Endothelial cell of umbilical vein (primary cell): ENCODE data around the gene NT5C3A. TPM values are rescaled to one million over a fixed set of nuclear protein-coding genes. Genes with fewer than 3 reads are reported as not detected.

ENCODE experiments used
- BruUV-seq: library from RNA; stranded (reverse); fragments of 400-500 nt; replicated peaks from 2 replicates; lab custom pipeline; 2021; lab: Mats Ljungman, UMichigan
- CTCF ChIA-PET: fragments of 300-600, 350-600 bp; sonication (Branson Sonifier 250); formaldehyde crosslinking; loops from one replicate; lab custom pipeline; 2021; ENCODE audit warnings: antibody characterized with exemption, inconsistent platforms; lab: Charles Lee
- POLR2A ChIA-PET: fragments of 300-600, 350-600 bp; sonication (Branson Sonifier 250); formaldehyde crosslinking; loops from one replicate; lab custom pipeline; 2021; ENCODE audit warnings: antibody characterized with exemption, inconsistent platforms; lab: Charles Lee
- DNase-seq: peaks from one replicate; pipeline ENCODE4 v3.0.0-alpha.2; 2011; ENCODE audit warnings: low read depth, low spot score
- FAIRE-seq: peaks from 2 replicates; lab custom pipeline; 2011; peaks lifted over from hg19 to GRCh38; lab: Jason Lieb, UNC
- H2AFZ ChIP-seq: 2 replicates; pipeline ENCODE4 v1.6.0; 2012; ENCODE audit warnings: low read depth, low read length, control low read depth, inconsistent platforms
- H3K27ac ChIP-seq: 2 replicates; pipeline ENCODE4 v1.5.1; 2011; ENCODE audit warnings: low read depth, mild to moderate bottlenecking, control low read depth, low read length, moderate library complexity; ENCODE audit not compliant: insufficient read depth
- H3K27me3 ChIP-seq, 2 experiments: 2 replicates each; pipeline versions ENCODE4 v1.6.0 to v1.6.1; 2011; ENCODE audit warnings: low read length in 2 of 2, mixed read lengths in 1 of 2; ENCODE audit not compliant: control insufficient read depth in 2 of 2, insufficient read depth in 2 of 2
- H3K36me3 ChIP-seq, 2 experiments: 2 replicates in 1 of 2; 3 replicates in 1 of 2; pipeline ENCODE4 v1.5.1; 2011; ENCODE audit warnings: low read length in 2 of 2, mild to moderate bottlenecking in 1 of 2, moderate library complexity in 1 of 2; ENCODE audit not compliant: control insufficient read depth in 2 of 2, insufficient read depth in 2 of 2; ENCODE audit errors: extremely low read depth in 1 of 2
- H3K4me1 ChIP-seq: 3 replicates; pipeline ENCODE4 v1.5.1; 2011; ENCODE audit warnings: mild to moderate bottlenecking, low read length; ENCODE audit not compliant: control insufficient read depth, insufficient read depth; ENCODE audit errors: extremely low read depth
- H3K4me2 ChIP-seq: 2 replicates; pipeline ENCODE4 v1.6.1; 2011; ENCODE audit warnings: low read length, control low read depth, mixed read lengths; ENCODE audit not compliant: insufficient read depth
- H3K4me3 ChIP-seq, 3 experiments: fragments of 200-600 bp in 1 of 3; sonication (generic), shearing (Covaris generic) in 1 of 3; replicated peaks in 1 of 3; 2 replicates each; pipeline ENCODE4 v1.5.1; 2011 to 2016; ENCODE audit warnings: control low read depth in 3 of 3, low read length in 3 of 3, mild to moderate bottlenecking in 2 of 3, inconsistent platforms in 1 of 3, low read depth in 1 of 3, moderate library complexity in 1 of 3; ENCODE audit not compliant: insufficient read depth in 1 of 3
- H3K79me2 ChIP-seq: 2 replicates; pipeline ENCODE4 v1.6.0; 2012; ENCODE audit warnings: low read length, inconsistent platforms; ENCODE audit not compliant: control insufficient read depth, insufficient read depth
- H3K9ac ChIP-seq: replicated peaks from 2 replicates; pipeline ENCODE3; 2011; ENCODE audit warnings: low read length, control low read depth; ENCODE audit not compliant: insufficient read depth; ENCODE audit errors: extremely low read depth
- H3K9me1 ChIP-seq: replicated peaks from 3 replicates; pipeline ENCODE4 v1.6.0; 2011; ENCODE audit warnings: mild to moderate bottlenecking, low read length; ENCODE audit not compliant: control insufficient read depth, insufficient read depth; ENCODE audit errors: extremely low read depth
- H3K9me3 ChIP-seq: replicated peaks from 2 replicates; pipeline ENCODE4 v1.5.1; 2012; ENCODE audit warnings: low read length, inconsistent platforms; ENCODE audit not compliant: control insufficient read depth, insufficient read depth
- H4K20me1 ChIP-seq: replicated peaks from 2 replicates; pipeline ENCODE3; 2011; ENCODE audit warnings: mild to moderate bottlenecking, low read length; ENCODE audit not compliant: control insufficient read depth, insufficient read depth; ENCODE audit errors: extremely low read depth
- CTCF ChIP-seq, 2 donors: IDR thresholded peaks; 1 replicate in 1 of 2; 2 replicates in 1 of 2; pipeline ENCODE4 v1.5.1; 2011; ENCODE audit warnings: low read length in 2 of 2, mild to moderate bottlenecking in 2 of 2, moderate library complexity in 2 of 2, control low read depth in 1 of 2, inconsistent platforms in 1 of 2, low read depth in 1 of 2; ENCODE audit not compliant: insufficient read depth in 1 of 2; ENCODE audit errors: extremely low read depth in 1 of 2
- EZH2 ChIP-seq: IDR thresholded peaks from 2 replicates; pipeline ENCODE4 v1.6.1; 2012; ENCODE audit warnings: borderline replicate concordance, low read depth, mild to moderate bottlenecking, moderate library complexity, low read length, inconsistent platforms; ENCODE audit not compliant: severe bottlenecking
- FOS ChIP-seq: IDR thresholded peaks from 2 replicates; pipeline ENCODE4 v1.6.1; 2011; ENCODE audit warnings: mild to moderate bottlenecking, low read length, moderate library complexity, borderline replicate concordance; ENCODE audit not compliant: insufficient read depth
- GATA2 ChIP-seq: IDR thresholded peaks from 2 replicates; pipeline ENCODE4 v1.7.0; 2011; ENCODE audit warnings: low read depth, mild to moderate bottlenecking, moderate library complexity, mixed read lengths, low read length; ENCODE audit not compliant: insufficient read length, insufficient read depth
- JUN ChIP-seq: IDR thresholded peaks from 2 replicates; pipeline ENCODE4 v1.6.1; 2011; ENCODE audit warnings: borderline replicate concordance, low read depth; ENCODE audit not compliant: insufficient read length, insufficient read depth
- MAX ChIP-seq: IDR thresholded peaks from 2 replicates; pipeline ENCODE4 v1.6.1; 2011; ENCODE audit not compliant: insufficient read depth, insufficient read length
- MYC ChIP-seq: IDR thresholded peaks from one replicate; pipeline ENCODE4 v1.6.1; 2011; ENCODE audit warnings: mild to moderate bottlenecking, low read depth, low read length
- POLR2A ChIP-seq: IDR thresholded peaks from 2 replicates; pipeline ENCODE4 v1.6.1; 2012; ENCODE audit warnings: low read depth, mild to moderate bottlenecking, control low read depth, low read length
- POLR2AphosphoS5 ChIP-seq: IDR thresholded peaks from 2 replicates; pipeline ENCODE4 v1.6.1; 2012; ENCODE audit warnings: low read depth, mild to moderate bottlenecking, control low read depth, low read length, moderate library complexity; ENCODE audit not compliant: insufficient read depth
- dilution Hi-C: fragments of 300-500 bp; cut with MboI; formaldehyde crosslinking; loops from one replicate; pipeline ENCODE4 v1.15.0; 2019; ENCODE audit warnings: low sequenced_read_pairs; ENCODE audit not compliant: extremely low pct_ligation_motif_present
- intact Hi-C: fragments of 100-400 bp; cut with micrococcal nuclease; formaldehyde crosslinking; loops from one replicate; pipeline ENCODE4 v1.10.0; 2022
- polyA plus RNA-seq, 4 experiments: library from polyadenylated mRNA; depleted of rRNA in 3 of 4; stranded (reverse) in 3 of 4; unstranded in 1 of 4; fragments of >200 nt; gene quantifications; 2 replicates each; pipeline versions ENCODE4 v1.2.1 to v1.2.3, GENCODE V29; 2011 to 2012; ENCODE audit warnings: missing spikeins in 1 of 4
- total RNA-seq: library from RNA; stranded (reverse); gene quantifications from 2 replicates; pipeline ENCODE4 v1.2.3, GENCODE V29; 2021

Gene NT5C3A
- total and polyA plus RNA-seq, 2 donors (not counting 3 experiments of a cell fraction or from before 2014, with no cell fraction given): 7.1 to 22.6 TPM

- ChIA-PET POLR2A (no interaction called here), CTCF (interaction anchor here (0.8 to 1.8 kb wide), 2 partner anchors 9 to 295 kb away, joined by 3 to 6 read pairs; no protein-coding TSS in a partner anchor)
- no peak overlapping the region for H3K27ac ChIP-seq
- BruUV-seq: no TSS peak
- H3K4me3 ChIP-seq: no peak overlapping the region
- no peaks in the 10 kb centered on the region for H3K36me3 ChIP-seq
- DNase-seq (no peak), FAIRE-seq (no peak)
- peaks cover 2% of the 10 kb centered on the region for H4K20me1 ChIP-seq
- H2AFZ ChIP-seq: no peak overlapping the region
- no peaks in the 10 kb centered on the region for H3K9me1 ChIP-seq
- dilution Hi-C loops: no loop called here
- H3K4me2 ChIP-seq: no peak overlapping the region
- H3K79me2 ChIP-seq: peaks cover 70% of the 10 kb centered on the region
- no peaks in the 10 kb centered on the region for H3K9me3 ChIP-seq
- TF ChIP-seq POLR2AphosphoS5 (no peak), FOS (no peak), MYC (no peak), CTCF (IDR thresholded peaks at IDR 0.05; ENCODE audit: extremely low read depth in 1 of 2, insufficient read depth in 1 of 2, low read depth in 1 of 2, low read length in 2 of 2) (no peak), GATA2 (no peak), POLR2A (no peak), MAX (no peak), EZH2 (no peak), JUN (no peak)
- no peak overlapping the region for H3K9ac ChIP-seq
- H3K27me3 ChIP-seq: no peaks in the 10 kb centered on the region
- intact Hi-C loops: loop anchor here (5.0 kb wide), 1 partner anchor 567 kb away; the partner anchor contains the start of gene LSM5
- peaks cover 16% of the 10 kb centered on the region for H3K4me1 ChIP-seq
These were observed 2.9 kb downstream of the NT5C3A start for GRCh38 chr7:33059635-33060034.
